GM21786 (cell line): ENCODE measurements around the gene SPDEF.

Experiments
- ATAC-seq: cut with Tn5 transposase; IDR thresholded peaks from one replicate; pipeline ENCODE4 v1.9.1; 2021; ENCODE audit not compliant: unreplicated experiment

Gene SPDEF

GRCh38 chr6:34556031-34556471 is at the start of gene SPDEF:
SPDEF (minus strand) TSS chr6:34556329; CDS start chr6:34544455, 11,874 bp downstream.
- no peak for ATAC-seq

- ATAC-seq = no peak
Observed at GRCh38 chr6:34603707-34604106, 47.6 kb upstream of the SPDEF start.

DNA sequence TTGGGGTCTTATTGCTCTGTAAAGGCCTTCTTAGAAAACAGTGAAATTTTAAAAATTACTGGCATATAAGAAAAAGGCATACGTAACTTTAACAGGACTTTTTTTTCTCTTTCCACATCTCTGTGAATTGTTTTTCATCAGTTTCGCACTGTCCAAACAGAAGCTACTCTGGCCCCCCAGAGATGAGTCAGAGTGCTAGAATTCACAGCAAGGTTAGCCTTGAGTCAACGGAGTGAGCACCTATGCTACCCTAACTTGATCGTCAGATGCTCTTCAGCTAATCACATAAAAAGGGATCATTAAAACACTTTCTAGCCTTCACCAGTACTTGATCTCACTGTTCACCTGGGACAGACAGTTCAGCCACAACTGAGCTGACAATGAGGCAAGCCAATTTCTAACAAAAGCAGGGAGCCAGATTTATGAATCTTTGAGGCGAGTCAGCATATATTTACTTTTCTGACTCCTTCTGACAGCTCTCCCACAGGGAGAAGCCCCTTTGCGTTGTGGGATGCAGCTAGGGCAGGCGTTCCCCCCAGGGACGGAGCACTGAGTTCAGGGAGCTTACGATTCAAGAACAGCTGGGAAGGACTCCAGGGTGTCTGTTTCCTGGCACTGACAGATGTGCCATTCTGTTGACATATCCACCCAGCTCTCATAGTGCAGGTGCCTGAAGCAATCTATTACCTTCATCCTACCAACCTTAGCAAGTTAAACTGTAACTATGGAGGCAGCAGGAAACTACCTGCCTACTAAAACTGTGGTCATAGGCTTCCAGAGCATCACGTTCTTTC is 46.4 kb upstream of the SPDEF start:
- no peak for ATAC-seq

GRCh38 chr6:34601706-34602105 is 45.6 kb upstream of the SPDEF start:
- no peak for ATAC-seq

GRCh38 chr6:34600796-34601195 is 44.7 kb upstream of the SPDEF start:
- no peak for ATAC-seq

DNA sequence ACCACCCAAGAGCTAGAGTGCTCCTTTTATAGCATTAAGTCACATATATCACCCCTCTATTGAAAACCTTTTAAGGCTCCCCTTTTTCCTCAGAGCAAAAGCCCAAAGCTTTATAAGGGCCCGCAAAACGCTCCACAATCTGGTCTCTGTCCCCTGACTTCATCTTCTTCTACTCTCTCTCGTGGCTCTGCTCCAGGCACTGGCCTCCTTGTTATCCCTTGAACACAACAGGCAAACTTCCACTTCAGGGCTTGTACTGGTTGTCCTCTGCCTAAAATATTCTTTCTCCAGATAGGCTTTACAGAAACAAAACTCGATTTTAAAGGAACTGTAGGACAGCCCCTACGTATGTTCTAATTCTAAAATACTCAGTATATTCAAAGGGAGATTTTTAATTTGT is 44.0 kb upstream of the SPDEF start:
- no peak for ATAC-seq

DNA sequence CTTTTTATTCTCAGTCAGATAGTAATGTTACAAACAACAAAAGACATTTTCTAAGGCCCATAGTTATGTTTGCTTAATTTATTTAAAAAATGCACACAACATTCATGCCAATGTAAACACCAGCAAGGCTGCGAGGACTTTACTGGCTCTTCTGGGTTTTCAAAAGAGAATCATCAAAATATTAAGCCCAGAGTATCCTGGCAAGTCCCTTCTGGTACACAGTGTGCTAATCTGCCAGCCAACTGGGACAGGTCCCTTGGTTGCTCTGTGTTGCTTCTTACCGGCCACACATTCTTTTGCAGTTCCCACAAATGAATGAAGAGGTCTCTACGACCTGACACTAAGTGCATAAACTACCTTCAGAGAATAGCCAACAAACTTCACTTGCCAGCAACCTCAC is 42.6 kb upstream of the SPDEF start:
- ATAC-seq = no peak

- ATAC-seq = no peak
Observed at GRCh38 chr6:34597605-34598353, 41.6 kb upstream of the SPDEF start.

DNA sequence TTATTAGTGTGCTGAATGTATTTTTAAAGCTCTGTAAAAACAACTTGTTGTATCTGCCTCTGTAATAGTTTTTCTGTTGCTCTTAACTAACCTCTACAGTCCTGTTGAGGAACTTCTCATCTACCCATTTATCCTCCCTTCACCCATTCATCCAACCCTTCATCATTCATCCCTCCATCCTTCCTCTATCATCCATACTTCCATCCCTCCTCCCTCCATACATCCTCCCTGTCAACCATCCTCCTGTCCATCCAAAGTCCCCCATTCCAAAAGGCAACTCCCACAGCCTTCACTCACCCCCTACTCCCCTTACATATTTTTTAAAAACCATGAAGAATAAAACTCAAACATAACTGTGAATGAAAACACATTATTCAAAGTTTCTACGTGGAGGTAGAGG is 40.7 kb upstream of the SPDEF start:
- ATAC-seq = no peak

DNA sequence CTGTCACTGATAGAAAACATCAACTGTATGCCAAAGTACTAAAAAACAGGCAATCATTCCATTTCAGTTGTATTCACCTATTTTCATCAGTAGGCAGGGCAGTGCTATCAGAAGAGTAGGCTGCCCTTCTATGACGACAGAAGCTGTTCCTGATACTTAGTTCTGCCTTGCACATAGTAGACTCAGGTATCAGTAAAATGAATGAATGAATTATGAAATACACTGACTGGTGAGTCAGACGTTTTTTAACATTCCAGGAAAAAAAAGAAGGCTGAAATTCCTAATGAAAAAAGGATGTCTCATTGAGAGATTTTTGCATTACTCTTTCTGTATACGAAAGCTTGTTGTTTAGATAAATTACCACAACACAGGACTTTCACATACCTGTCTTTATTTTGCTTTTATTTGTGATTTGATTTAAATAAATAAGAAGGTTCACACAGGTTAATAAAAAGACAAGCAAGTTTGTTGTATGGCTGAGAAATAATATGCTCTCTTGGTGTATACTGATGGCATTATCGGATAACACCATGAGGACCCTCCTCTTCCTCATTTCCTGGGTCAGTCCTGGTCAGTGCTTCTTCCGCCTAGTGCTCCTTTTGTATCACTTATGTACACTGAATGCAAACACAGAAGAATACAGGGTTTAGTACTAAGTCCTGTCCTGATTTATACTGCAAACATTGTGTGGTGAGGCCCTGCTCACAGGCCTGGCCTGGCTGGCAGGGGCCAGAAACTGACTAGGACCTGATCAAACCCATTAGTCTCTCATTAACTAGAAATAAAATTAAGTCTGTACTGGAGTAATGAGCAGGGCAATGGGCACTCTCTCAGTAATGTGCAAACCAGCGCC is 39.4 kb upstream of the SPDEF start:
- ATAC-seq = no peak

GRCh38 chr6:34593701-34594100 is 37.6 kb upstream of the SPDEF start:
- ATAC-seq = no peak

- ATAC-seq = no peak
Observed at GRCh38 chr6:34592208-34592952, 36.3 kb upstream of the SPDEF start.

- no peak for ATAC-seq
Observed at GRCh38 chr6:34589691-34590090, 33.6 kb upstream of the SPDEF start.

- ATAC-seq = no peak
Observed at GRCh38 chr6:34589140-34589539, 33.0 kb upstream of the SPDEF start.

DNA sequence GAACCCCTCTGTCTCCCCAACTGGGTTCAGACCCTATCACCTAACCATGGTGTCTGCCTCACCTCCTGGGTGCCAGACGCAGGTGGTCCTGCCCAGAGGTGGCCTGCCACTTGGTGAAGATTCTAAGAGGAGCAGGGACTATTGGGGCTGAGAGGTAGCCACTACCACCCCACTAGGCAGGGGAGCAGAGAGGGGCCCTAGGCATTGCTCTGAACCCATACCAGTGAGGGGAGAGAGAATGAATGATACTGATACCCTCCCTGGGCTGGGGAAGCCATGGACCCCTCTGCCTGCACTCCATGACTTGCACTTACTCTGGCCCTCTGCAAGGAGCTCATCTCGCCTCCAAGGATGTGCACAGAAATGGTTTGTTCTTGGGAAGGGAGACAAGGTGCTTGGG is 31.7 kb upstream of the SPDEF start:
- no peak for ATAC-seq

DNA sequence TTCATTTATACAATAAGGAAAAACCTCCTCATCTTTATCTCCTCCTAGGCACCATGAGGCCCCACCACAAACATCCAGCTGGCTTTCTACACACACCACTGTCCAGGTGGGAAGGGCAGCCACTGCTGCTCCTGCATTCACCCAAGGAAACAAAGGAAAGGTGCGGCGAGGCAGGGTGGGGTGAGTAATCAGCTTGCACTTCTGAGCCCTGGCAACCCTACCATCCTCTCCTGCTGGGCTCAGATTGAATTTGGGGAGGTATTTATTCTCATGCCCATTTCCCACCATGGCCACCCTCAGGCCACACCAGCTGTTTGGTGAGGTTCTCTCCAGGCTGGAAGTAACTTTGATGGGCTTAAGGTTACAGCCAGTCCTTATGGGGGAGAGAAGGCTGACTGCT is 31.2 kb upstream of the SPDEF start:
- ATAC-seq = no peak

DNA sequence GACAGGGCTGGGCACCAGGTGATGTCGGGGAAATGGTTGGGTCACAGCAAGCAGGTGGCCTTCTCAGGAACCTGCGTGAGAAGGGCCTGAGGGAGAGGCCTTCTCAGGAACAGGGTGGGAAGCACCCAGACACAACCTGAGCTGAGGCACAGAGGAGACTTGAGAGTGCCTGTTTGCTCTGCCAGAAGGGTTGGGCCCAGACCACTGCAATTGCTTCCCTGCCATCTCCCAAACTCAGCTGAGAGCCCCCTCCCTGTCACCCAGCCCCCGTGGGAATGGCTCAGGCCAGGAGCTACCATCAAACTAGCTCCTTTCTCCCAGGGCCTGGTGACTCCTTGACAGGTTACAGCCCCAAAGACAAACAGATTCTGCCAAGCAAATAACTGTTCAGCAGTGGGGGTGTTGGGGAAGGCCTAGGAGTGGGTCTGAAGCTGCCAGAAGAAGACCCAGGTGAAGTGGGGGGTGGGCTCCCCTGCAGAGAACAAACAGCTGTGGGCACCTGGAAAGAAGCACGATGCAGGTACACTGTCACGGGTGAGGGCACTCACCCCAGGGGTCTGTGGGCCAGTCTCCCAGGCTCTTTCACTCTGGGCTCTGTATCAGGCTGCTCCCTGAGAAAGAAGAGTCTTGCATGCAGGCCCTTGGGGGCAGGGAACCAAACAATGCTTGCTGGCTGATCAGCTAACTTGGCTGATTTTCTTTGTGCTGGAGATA is 30.4 kb upstream of the SPDEF start:
- ATAC-seq = no peak

GRCh38 chr6:34585512-34586061 is 29.5 kb upstream of the SPDEF start:
- ATAC-seq = no peak

DNA sequence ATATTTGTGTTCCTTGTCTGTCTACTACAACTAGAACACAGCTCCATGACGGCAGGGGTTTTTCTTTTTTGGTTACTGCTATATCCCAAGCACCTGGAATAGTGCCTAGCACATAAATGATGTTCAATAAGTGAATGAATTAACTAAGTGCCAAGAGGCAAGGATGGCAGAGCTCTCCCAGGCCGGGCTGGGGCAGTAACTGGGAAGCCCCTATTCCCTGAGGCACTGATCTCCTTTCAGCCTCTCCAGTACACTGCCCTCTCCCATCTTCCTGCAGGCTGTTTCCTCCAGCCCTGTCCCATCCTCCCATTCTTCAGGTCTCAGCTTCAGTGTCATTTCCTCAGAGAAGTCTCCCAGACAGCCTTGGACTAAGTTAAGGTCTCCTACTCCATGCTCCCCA is 29.0 kb upstream of the SPDEF start:
- ATAC-seq = no peak

DNA sequence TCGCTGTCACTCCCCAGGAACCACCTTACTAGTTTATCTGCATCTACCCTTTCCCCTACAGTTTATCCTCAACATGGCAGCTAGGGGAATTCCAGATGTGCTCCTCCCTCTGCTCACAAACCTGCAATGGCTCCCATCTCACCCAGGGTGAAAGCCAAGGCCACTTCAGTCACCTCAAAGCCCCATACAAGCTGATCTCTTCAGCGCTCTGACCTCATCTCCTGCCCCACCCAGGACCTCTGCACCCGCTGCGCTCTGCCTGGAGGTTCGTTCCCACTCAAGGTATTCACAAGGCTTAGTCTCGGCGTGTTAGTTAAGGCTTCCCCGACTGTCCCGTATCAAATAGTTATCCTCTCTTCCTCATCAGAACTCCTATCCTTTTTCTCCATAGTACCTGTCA is 28.6 kb upstream of the SPDEF start:
- no peak for ATAC-seq
